Measurements from ENCODE around the gene MAP3K5.

MAP3K5 gene

DNA sequence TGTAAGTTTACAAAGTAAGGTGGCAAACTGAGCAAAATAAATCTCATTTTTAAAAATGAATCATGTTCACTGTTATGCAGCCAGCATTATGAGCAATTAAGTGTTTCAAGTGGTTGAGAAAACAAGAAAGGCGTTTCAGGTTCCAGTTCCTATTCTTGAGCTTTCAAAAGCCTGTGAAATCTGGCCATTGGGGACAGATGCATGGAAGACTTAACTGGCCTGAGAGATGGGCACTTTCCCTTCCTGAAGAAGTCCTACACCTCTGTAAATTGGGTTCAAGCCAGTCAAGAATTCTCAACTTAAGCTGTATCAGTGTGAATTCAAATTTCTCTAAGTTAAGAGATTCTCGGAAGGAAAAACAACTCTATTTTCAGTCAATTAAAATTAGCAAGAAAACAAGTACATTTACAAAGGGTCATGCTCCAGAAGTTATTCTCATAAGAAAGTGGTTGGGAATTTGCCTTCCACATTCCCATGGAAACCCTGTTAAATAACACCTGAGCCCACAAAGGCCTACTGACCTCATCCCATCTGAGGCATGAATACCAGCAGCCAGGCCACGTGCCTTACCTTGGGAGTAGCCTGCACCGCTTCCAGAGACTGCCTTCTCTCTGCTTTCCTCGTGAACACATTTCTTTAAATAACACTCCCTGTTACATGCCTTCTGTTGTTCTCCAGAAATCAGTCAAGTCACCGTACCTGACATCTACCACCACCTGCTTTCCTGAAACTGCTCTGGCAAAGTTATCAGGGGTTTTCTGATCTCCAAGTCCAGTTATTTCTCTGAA lies 19.4 kb downstream of the MAP3K5 start:
- H3K4me3 ChIP-seq (ENCODE audit: low read depth, low read length) = peak overlapping the region; percentile 37
- DNase-seq (ENCODE audit: low read depth) = peak; percentile 94
- TF ChIP-seq, protein P1, sequence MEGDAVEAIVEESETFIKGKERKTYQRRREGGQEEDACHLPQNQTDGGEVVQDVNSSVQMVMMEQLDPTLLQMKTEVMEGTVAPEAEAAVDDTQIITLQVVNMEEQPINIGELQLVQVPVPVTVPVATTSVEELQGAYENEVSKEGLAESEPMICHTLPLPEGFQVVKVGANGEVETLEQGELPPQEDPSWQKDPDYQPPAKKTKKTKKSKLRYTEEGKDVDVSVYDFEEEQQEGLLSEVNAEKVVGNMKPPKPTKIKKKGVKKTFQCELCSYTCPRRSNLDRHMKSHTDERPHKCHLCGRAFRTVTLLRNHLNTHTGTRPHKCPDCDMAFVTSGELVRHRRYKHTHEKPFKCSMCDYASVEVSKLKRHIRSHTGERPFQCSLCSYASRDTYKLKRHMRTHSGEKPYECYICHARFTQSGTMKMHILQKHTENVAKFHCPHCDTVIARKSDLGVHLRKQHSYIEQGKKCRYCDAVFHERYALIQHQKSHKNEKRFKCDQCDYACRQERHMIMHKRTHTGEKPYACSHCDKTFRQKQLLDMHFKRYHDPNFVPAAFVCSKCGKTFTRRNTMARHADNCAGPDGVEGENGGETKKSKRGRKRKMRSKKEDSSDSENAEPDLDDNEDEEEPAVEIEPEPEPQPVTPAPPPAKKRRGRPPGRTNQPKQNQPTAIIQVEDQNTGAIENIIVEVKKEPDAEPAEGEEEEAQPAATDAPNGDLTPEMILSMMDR (IDR thresholded peaks at IDR 0.05; ENCODE audit: insufficient read depth, low read depth, low read length, missing control alignments) = no peak

DNA sequence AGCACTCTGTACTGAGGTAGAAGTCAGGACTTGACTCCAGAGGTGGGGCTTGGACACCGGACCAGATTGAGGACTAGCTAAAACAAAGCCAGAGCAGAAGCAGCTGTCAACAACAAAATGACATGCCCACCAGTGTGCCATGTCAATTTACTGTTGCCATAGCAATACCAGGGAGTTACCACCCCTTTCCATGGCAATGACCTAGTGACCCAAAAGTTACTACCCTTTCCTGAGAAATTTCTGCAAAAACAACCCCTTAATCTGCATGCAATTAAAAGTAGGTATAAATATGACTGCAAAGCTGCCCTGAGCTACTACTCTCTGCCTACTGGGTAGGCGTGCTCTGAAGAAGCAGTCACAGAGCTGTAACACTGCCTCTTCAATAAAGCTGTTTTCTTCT lies 21.0 kb downstream of the MAP3K5 start:
- TF ChIP-seq, protein P1 (IDR thresholded peaks at IDR 0.05; ENCODE audit: insufficient read depth, low read depth, low read length, missing control alignments) = no peak

DNA sequence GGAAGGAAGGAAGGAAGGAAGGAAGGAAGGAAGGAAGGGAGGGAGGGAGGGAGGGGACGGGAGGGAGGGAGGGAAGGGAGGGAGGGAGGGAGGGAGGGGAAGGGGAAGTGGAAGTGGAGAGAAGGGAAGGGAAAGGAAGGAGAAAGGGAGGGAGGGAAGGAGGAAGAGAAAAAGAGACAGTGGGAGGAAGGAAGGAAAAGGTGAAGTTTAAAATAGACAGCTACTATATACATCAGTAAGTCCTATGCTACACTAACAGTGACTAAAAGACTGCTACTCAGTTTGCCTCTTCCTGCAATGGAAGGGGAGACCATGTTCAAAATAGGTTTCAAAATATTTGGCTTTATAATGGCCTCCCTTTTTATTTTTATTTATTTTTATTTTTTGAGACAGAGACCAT lies 22.5 kb downstream of the MAP3K5 start:
- no peak overlapping the region for H3K4me3 ChIP-seq (ENCODE audit: low read depth, low read length)
- DNase-seq (ENCODE audit: low read depth) = no peak
- TF ChIP-seq, protein P1 (IDR thresholded peaks at IDR 0.05; ENCODE audit: insufficient read depth, low read depth, low read length, missing control alignments) = no peak

More for the DNA sequence above, 21.0 kb downstream of the MAP3K5 start:
- H3K4me3 ChIP-seq (ENCODE audit: low read depth, low read length) = no peak overlapping the region
- peak; percentile 41 for DNase-seq (ENCODE audit: low read depth)

DNA sequence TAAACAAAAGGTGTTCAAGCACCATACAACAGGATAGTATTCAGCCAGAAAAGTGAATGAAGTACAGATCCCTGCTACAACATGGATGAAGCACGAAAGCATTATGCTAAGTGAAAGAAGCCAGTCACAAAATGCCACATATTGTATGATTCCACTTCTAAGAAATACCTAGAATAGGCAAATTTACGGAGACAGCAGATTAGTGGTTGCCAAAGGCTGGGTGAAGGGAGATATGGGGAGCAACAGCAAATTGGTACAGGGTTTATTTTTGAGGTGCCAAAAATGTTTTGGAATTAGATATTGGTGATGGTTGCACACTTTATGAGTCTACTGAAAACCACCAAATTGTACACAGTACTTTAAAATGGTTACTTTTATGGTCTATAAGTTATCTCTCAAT lies 23.2 kb downstream of the MAP3K5 start:
- DNase-seq (ENCODE audit: low read depth) = no peak
- H3K4me3 ChIP-seq (ENCODE audit: low read depth, low read length) = no peak overlapping the region
- TF ChIP-seq, protein P1 (IDR thresholded peaks at IDR 0.05; ENCODE audit: insufficient read depth, low read depth, low read length, missing control alignments) = no peak

DNA sequence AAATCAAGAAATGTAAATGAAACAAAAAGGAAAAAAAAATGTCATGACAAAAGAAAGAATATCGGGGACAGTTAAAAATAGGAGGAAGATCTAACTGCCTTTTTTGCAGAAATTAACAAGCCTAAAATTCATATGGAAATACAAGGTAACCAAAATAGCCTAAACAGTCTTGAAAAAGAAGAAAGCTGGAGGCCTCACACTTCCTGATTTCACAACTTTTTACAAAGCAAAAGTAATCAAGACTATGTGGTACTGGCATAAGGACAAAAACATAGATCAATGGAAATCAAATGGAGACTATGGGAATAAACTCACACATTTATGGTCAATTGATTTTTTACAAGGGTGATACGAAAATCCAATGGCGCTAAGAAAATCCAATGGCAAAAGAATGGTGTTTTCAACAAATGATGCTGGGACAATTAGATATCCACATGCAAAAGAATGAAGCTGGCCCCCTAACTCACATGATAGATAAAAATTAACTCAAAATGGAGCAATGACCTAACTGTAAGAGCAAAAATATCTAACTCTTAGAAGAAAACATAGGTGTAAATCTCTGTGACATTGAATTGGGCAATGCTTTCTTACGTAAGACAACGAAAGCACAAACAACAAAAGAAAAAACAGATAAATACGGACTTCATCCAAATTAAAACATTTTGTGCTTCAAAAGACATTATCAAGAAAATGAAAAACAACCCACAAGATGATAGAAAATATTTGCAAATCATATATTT lies 24.5 kb downstream of the MAP3K5 start:
- DNase-seq (ENCODE audit: low read depth) = peak; percentile 61
- peak overlapping the region; percentile 35 for H3K4me3 ChIP-seq (ENCODE audit: low read depth, low read length)

DNA sequence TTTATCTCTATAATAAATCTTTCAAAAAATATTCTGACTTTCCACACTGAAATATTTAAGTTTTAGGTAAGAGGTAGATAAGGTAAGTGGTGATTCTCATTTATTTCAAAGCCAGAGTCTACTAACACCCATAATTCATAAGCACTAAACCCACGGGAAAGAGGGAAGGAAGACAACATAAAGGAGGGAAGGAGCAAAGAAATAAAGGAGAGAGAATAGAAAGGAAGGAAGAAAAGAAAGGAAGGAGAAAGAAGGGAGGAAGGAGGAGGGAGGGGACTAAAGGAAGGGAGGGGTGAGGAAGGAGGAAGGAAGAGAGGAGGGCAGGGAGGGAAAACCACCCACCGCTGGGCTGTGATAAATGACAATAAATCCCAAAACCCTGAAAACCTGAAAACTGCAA lies 25.2 kb downstream of the MAP3K5 start:
- DNase-seq (ENCODE audit: low read depth) = no peak
- TF ChIP-seq, protein P1 (IDR thresholded peaks at IDR 0.05; ENCODE audit: insufficient read depth, low read depth, low read length, missing control alignments) = no peak
- H3K4me3 ChIP-seq (ENCODE audit: low read depth, low read length) = peak overlapping the region; percentile 35

More for the DNA sequence above, 24.5 kb downstream of the MAP3K5 start:
- TF ChIP-seq, protein P1 (IDR thresholded peaks at IDR 0.05; ENCODE audit: insufficient read depth, low read depth, low read length, missing control alignments) = no peak
